Astrocyte (in vitro differentiated cells and primary cell): ENCODE measurements around the gene TMTC2. TPM values are rescaled to one million over a fixed set of nuclear protein-coding genes. Genes with fewer than 3 reads are reported as not detected.

Experiments
- DNase-seq: peaks from one replicate; pipeline ENCODE4 v3.0.0-alpha.2; 2010; ENCODE audit warnings: low read depth
- FAIRE-seq: peaks from 2 replicates; lab custom pipeline; 2011; peaks lifted over from hg19 to GRCh38; lab: Jason Lieb, UNC
- H2AFZ ChIP-seq: 2 replicates; pipeline ENCODE4 v1.6.0; 2012; ENCODE audit warnings: low read depth, low read length, inconsistent platforms
- H3K27ac ChIP-seq: 2 replicates; pipeline ENCODE4 v1.5.1; 2011; ENCODE audit warnings: low read depth, low read length, inconsistent platforms
- H3K27me3 ChIP-seq: 2 replicates; pipeline ENCODE4 v1.6.0; 2011; ENCODE audit warnings: low read length, inconsistent platforms; ENCODE audit not compliant: insufficient read depth
- H3K36me3 ChIP-seq: 2 replicates; pipeline ENCODE4 v1.5.1; 2011; ENCODE audit warnings: low read length, inconsistent platforms; ENCODE audit not compliant: insufficient read depth
- H3K4me1 ChIP-seq: 2 replicates; pipeline ENCODE4 v1.5.1; 2011; ENCODE audit warnings: low read length, inconsistent platforms; ENCODE audit not compliant: insufficient read depth
- H3K4me2 ChIP-seq: 2 replicates; pipeline ENCODE4 v1.6.0; 2012; ENCODE audit warnings: low read length, inconsistent platforms
- H3K4me3 ChIP-seq: 2 replicates; pipeline ENCODE4 v1.5.1; 2011; ENCODE audit warnings: low read depth, mild to moderate bottlenecking, low read length, inconsistent platforms; ENCODE audit not compliant: insufficient read depth
- H3K79me2 ChIP-seq: 2 replicates; pipeline ENCODE4 v1.6.0; 2012; ENCODE audit warnings: mild to moderate bottlenecking, low read length, inconsistent platforms; ENCODE audit not compliant: insufficient read depth
- H3K9ac ChIP-seq: 2 replicates; pipeline ENCODE4 v1.6.0; 2012; ENCODE audit warnings: mild to moderate bottlenecking, low read length, inconsistent platforms
- H3K9me3 ChIP-seq: 2 replicates; pipeline ENCODE4 v1.5.1; 2012; ENCODE audit warnings: low read depth, mild to moderate bottlenecking, low read length, inconsistent platforms; ENCODE audit not compliant: insufficient read depth
- H4K20me1 ChIP-seq: 2 replicates; pipeline ENCODE4 v1.6.0; 2012; ENCODE audit warnings: low read length, inconsistent platforms; ENCODE audit not compliant: insufficient read depth
- H3K27ac Mint-ChIP-seq: one replicate; pipeline ENCODE4 v1.8.0; 2021; ENCODE audit warnings: mild to moderate bottlenecking, mixed read lengths; ENCODE audit not compliant: unreplicated experiment
- H3K27me3 Mint-ChIP-seq: one replicate; pipeline ENCODE4 v1.8.0; 2021; ENCODE audit warnings: low read depth, mixed read lengths; ENCODE audit not compliant: unreplicated experiment
- H3K36me3 Mint-ChIP-seq: one replicate; pipeline ENCODE4 v1.8.0; 2021; ENCODE audit warnings: low read depth, mixed read lengths; ENCODE audit not compliant: unreplicated experiment
- H3K4me1 Mint-ChIP-seq: one replicate; pipeline ENCODE4 v1.8.0; 2021; ENCODE audit warnings: low read depth, mixed read lengths; ENCODE audit not compliant: unreplicated experiment
- H3K4me3 Mint-ChIP-seq: one replicate; pipeline ENCODE4 v1.8.0; 2021; ENCODE audit warnings: mild to moderate bottlenecking, moderate library complexity, mixed read lengths; ENCODE audit not compliant: unreplicated experiment
- H3K9me3 Mint-ChIP-seq: one replicate; pipeline ENCODE4 v1.8.0; 2021; ENCODE audit warnings: mild to moderate bottlenecking, mixed read lengths; ENCODE audit not compliant: unreplicated experiment
- EZH2 ChIP-seq: IDR thresholded peaks from 2 replicates; pipeline ENCODE4 v1.6.1; 2012; ENCODE audit warnings: mild to moderate bottlenecking, low read length, inconsistent platforms; ENCODE audit not compliant: insufficient read depth
- total RNA-seq: library from RNA; stranded (reverse); gene quantifications from 2 replicates; pipeline ENCODE4 v1.2.1, GENCODE V29; 2021
- TF ChIP-seq, protein P1 (sequence below): IDR thresholded peaks from 2 replicates; pipeline ENCODE4 v1.5.1; 2011; ENCODE audit warnings: low read depth, mild to moderate bottlenecking, inconsistent platforms, low read length, moderate library complexity; ENCODE audit not compliant: insufficient read depth

The TMTC2 gene
- total RNA-seq, 1 donor from 2014 or later: 2.2 TPM

DNA sequence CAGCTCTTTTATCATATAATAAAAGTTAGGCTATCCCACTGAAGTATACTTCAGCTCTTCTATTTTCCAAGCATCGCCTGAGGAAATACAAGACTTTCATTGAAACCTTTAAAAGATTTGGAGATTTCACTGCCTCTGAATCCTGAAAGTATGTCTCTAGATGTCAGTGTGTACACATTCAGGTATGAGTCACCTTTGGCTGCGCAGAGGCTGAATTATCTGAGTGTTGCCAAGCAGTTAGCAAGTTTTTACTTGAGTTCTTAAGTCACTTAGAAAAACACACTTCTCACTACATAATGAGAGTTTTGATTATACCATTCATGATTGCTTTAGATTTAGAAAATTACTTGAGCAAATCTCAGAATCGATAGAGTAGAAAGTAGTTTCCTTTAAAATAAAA, 210.3 kb downstream of the TMTC2 start:
- Histone ChIP-seq H3K79me2 (no peaks in the 10 kb centered on the region), H3K4me3 (no peak overlapping the region), H3K9ac (no peak overlapping the region), H3K9me3 (no peaks in the 10 kb centered on the region), H3K36me3 (no peaks in the 10 kb centered on the region), H3K4me2 (no peak overlapping the region), H3K27me3 (no peaks in the 10 kb centered on the region), H2AFZ (no peak overlapping the region), H3K4me1 (peaks cover 2% of the 10 kb centered on the region), H3K27ac (no peak overlapping the region), H4K20me1 (no peaks in the 10 kb centered on the region)
- no peak for FAIRE-seq
- TF ChIP-seq, protein P1, sequence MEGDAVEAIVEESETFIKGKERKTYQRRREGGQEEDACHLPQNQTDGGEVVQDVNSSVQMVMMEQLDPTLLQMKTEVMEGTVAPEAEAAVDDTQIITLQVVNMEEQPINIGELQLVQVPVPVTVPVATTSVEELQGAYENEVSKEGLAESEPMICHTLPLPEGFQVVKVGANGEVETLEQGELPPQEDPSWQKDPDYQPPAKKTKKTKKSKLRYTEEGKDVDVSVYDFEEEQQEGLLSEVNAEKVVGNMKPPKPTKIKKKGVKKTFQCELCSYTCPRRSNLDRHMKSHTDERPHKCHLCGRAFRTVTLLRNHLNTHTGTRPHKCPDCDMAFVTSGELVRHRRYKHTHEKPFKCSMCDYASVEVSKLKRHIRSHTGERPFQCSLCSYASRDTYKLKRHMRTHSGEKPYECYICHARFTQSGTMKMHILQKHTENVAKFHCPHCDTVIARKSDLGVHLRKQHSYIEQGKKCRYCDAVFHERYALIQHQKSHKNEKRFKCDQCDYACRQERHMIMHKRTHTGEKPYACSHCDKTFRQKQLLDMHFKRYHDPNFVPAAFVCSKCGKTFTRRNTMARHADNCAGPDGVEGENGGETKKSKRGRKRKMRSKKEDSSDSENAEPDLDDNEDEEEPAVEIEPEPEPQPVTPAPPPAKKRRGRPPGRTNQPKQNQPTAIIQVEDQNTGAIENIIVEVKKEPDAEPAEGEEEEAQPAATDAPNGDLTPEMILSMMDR: no peak
- no peak for TF ChIP-seq EZH2
- DNase-seq: peak; percentile 44
- H3K4me1 Mint-ChIP-seq: no peaks in the 10 kb centered on the region
- no peaks in the 10 kb centered on the region for H3K36me3 Mint-ChIP-seq
- H3K27me3 Mint-ChIP-seq: no peaks in the 10 kb centered on the region
- no peak overlapping the region for H3K27ac Mint-ChIP-seq
- no peaks in the 10 kb centered on the region for H3K9me3 Mint-ChIP-seq
- no peak overlapping the region for H3K4me3 Mint-ChIP-seq

DNA sequence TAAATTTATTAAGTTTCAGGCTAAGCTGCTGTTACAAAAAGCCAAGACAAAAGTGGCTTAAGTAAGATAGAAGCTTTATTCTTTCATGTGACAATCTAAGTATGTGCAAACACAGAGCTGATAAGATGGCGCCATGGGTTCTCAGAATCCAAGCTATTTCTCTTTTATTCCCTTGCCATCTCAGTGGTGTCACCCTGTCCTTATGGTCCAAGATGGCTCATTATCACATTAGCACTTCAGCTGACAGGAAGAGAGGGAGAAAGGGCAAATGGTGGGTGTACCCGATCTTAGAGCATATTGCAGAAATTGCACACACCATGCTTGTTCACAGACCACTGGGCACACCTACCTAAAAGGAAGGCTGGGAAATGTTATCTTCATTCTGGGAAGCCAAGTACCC, 211.7 kb downstream of the TMTC2 start:
- Mint-ChIP-seq H3K9me3 (no peaks in the 10 kb centered on the region), H3K4me3 (no peak overlapping the region), H3K4me1 (no peaks in the 10 kb centered on the region), H3K27me3 (no peaks in the 10 kb centered on the region), H3K27ac (no peak overlapping the region), H3K36me3 (no peaks in the 10 kb centered on the region)
- H4K20me1 ChIP-seq: no peaks in the 10 kb centered on the region
- H3K27me3 ChIP-seq: no peaks in the 10 kb centered on the region
- FAIRE-seq: no peak
- no peaks in the 10 kb centered on the region for H3K36me3 ChIP-seq
- TF ChIP-seq EZH2: no peak
- TF ChIP-seq, protein P1: no peak
- no peak overlapping the region for H3K27ac ChIP-seq
- H3K4me2 ChIP-seq: no peak overlapping the region
- no peak overlapping the region for H3K4me3 ChIP-seq
- H3K9ac ChIP-seq: no peak overlapping the region
- no peak overlapping the region for H2AFZ ChIP-seq
- H3K9me3 ChIP-seq: no peaks in the 10 kb centered on the region
- no peak for DNase-seq
- H3K4me1 ChIP-seq: peaks cover 2% of the 10 kb centered on the region
- no peaks in the 10 kb centered on the region for H3K79me2 ChIP-seq

DNA sequence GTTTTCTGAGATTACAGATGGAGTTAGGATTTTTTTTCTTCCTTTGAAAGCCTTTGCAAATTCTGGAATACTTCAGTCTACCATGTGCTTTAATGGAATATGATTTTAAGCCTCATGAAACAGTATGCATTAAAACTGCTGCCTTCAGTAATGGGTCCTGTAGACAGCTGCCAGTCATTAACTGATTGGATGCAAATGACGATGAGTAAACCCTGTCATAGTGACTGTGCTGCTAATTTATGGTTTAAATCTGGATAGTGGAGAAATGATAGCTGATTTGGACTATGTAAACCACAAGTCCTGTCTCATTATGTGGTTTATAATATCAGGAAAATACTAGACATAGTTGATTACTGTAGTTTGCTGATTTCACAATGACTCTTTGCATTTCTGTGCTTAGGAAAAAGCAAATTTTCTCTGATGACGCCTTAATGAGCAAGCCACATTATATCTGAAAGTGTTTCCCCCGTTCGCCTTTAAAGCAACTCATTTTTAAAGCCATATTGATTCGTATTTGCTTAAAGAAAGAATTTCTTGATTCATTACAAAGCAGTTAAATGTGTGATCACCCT, 217.6 kb downstream of the TMTC2 start:
- H3K27ac ChIP-seq: no peak overlapping the region
- no peaks in the 10 kb centered on the region for H3K9me3 ChIP-seq
- Mint-ChIP-seq H3K36me3 (no peaks in the 10 kb centered on the region), H3K4me3 (no peak overlapping the region), H3K27ac (no peak overlapping the region), H3K4me1 (no peaks in the 10 kb centered on the region), H3K9me3 (no peaks in the 10 kb centered on the region), H3K27me3 (no peaks in the 10 kb centered on the region)
- no peaks in the 10 kb centered on the region for H3K36me3 ChIP-seq
- TF ChIP-seq EZH2: no peak
- TF ChIP-seq, protein P1: no peak
- no peaks in the 10 kb centered on the region for H3K4me1 ChIP-seq
- no peak overlapping the region for H2AFZ ChIP-seq
- no peaks in the 10 kb centered on the region for H3K27me3 ChIP-seq
- H3K79me2 ChIP-seq: no peaks in the 10 kb centered on the region
- FAIRE-seq: no peak
- H3K9ac ChIP-seq: no peak overlapping the region
- H3K4me3 ChIP-seq: no peak overlapping the region
- no peak overlapping the region for H3K4me2 ChIP-seq
- DNase-seq: peak; percentile 26
- no peaks in the 10 kb centered on the region for H4K20me1 ChIP-seq
